ENCODE measurements around the gene CAPN14. TPM values are rescaled to one million over a fixed set of nuclear protein-coding genes. Genes with fewer than 3 reads are reported as not detected.

The CAPN14 gene
- total RNA-seq, 1 donor from 2014 or later, result 3.3 TPM

- H3K36me3 Mint-ChIP-seq (ENCODE audit: low read depth), result peaks cover 33% of the 10 kb centered on the region
- H3K9me3 Mint-ChIP-seq, result no peaks in the 10 kb centered on the region
- no peak overlapping the region for H3K4me3 Mint-ChIP-seq
- intact Hi-C loops (cut with micrococcal nuclease), result loop anchor here (10.0 kb wide), 1 partner anchor 945 kb away; no protein-coding TSS in a partner anchor
- H3K27me3 Mint-ChIP-seq, result no peaks in the 10 kb centered on the region
- peaks cover 62% of the 10 kb centered on the region for H3K4me1 Mint-ChIP-seq
- ChIA-PET POLR2A (interaction anchor here (0.7 to 1.9 kb wide), 3 partner anchors 11 to 20 kb away, joined by 3 to 5 read pairs (median 3); no protein-coding TSS in a partner anchor), CTCF (interaction anchor here (1.0 kb wide), 1 partner anchor 70 kb away, joined by 3 read pairs; no protein-coding TSS in a partner anchor)
- DNase-seq (no peak), ATAC-seq (ENCODE audit: low read depth) (no peak)
- H3K27ac Mint-ChIP-seq, result no peak overlapping the region
- TF ChIP-seq, protein P1, sequence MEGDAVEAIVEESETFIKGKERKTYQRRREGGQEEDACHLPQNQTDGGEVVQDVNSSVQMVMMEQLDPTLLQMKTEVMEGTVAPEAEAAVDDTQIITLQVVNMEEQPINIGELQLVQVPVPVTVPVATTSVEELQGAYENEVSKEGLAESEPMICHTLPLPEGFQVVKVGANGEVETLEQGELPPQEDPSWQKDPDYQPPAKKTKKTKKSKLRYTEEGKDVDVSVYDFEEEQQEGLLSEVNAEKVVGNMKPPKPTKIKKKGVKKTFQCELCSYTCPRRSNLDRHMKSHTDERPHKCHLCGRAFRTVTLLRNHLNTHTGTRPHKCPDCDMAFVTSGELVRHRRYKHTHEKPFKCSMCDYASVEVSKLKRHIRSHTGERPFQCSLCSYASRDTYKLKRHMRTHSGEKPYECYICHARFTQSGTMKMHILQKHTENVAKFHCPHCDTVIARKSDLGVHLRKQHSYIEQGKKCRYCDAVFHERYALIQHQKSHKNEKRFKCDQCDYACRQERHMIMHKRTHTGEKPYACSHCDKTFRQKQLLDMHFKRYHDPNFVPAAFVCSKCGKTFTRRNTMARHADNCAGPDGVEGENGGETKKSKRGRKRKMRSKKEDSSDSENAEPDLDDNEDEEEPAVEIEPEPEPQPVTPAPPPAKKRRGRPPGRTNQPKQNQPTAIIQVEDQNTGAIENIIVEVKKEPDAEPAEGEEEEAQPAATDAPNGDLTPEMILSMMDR (IDR thresholded peaks at IDR 0.05), result no peak
Measured at GRCh38 chr2:31239593-31240177, 22.4 kb upstream of the CAPN14 start.

- H3K4me1 Mint-ChIP-seq, result peaks cover 63% of the 10 kb centered on the region
- H3K4me3 Mint-ChIP-seq, result no peak overlapping the region
- H3K27ac Mint-ChIP-seq, result peak overlapping the region; percentile 24
- CTCF ChIA-PET, result interaction anchor here (1.0 kb wide), 1 partner anchor 69 kb away, joined by 3 read pairs; no protein-coding TSS in a partner anchor
- POLR2A ChIA-PET, result interaction anchor here (0.9 to 1.9 kb wide), 2 partner anchors 14 to 19 kb away, joined by 3 to 5 read pairs; no protein-coding TSS in a partner anchor
- TF ChIP-seq, protein P1 (IDR thresholded peaks at IDR 0.05), result no peak
- ATAC-seq (ENCODE audit: low read depth) (no peak), DNase-seq (no peak)
- H3K9me3 Mint-ChIP-seq, result no peaks in the 10 kb centered on the region
- no peaks in the 10 kb centered on the region for H3K27me3 Mint-ChIP-seq
- intact Hi-C loops (cut with micrococcal nuclease), result loop anchor here (10.0 kb wide), 1 partner anchor 944 kb away; no protein-coding TSS in a partner anchor
- peaks cover 26% of the 10 kb centered on the region for H3K36me3 Mint-ChIP-seq (ENCODE audit: low read depth)
Measured at GRCh38 chr2:31238906-31239592, 21.7 kb upstream of the CAPN14 start.

GRCh38 chr2:31238126-31238905 lies 21.0 kb upstream of the CAPN14 start:
- Mint-ChIP-seq H3K36me3 (ENCODE audit: low read depth) (peaks cover 22% of the 10 kb centered on the region), H3K4me3 (no peak overlapping the region), H3K4me1 (peaks cover 70% of the 10 kb centered on the region), H3K9me3 (no peaks in the 10 kb centered on the region), H3K27ac (peak overlapping the region; percentile 24), H3K27me3 (no peaks in the 10 kb centered on the region)
- intact Hi-C loops (cut with micrococcal nuclease), result loop anchor here (10.0 kb wide), 1 partner anchor 944 kb away; no protein-coding TSS in a partner anchor
- TF ChIP-seq, protein P1 (IDR thresholded peaks at IDR 0.05), result no peak
- ChIA-PET CTCF (no interaction called here), POLR2A (interaction anchor here (0.9 kb wide), 1 partner anchor 15 kb away, joined by 3 read pairs; no protein-coding TSS in a partner anchor)
- DNase-seq (no peak), ATAC-seq (ENCODE audit: low read depth) (no peak)

GRCh38 chr2:31237348-31238017 lies 20.2 kb upstream of the CAPN14 start:
- Mint-ChIP-seq H3K27ac (no peak overlapping the region), H3K27me3 (no peaks in the 10 kb centered on the region), H3K9me3 (no peaks in the 10 kb centered on the region), H3K4me1 (peaks cover 74% of the 10 kb centered on the region), H3K36me3 (ENCODE audit: low read depth) (peaks cover 20% of the 10 kb centered on the region), H3K4me3 (no peak overlapping the region)
- intact Hi-C loops (cut with micrococcal nuclease), result loop anchor here (10.0 kb wide), 1 partner anchor 943 kb away; no protein-coding TSS in a partner anchor
- ATAC-seq (ENCODE audit: low read depth) (no peak), DNase-seq (no peak)
- CTCF ChIA-PET, result interaction anchor here (1.3 kb wide), 1 partner anchor 67 kb away, joined by 4 read pairs; no protein-coding TSS in a partner anchor
- POLR2A ChIA-PET, result interaction anchor here (1.2 to 1.4 kb wide), 2 partner anchors 18 to 23 kb away, joined by 3 read pairs; no protein-coding TSS in a partner anchor
- TF ChIP-seq, protein P1 (IDR thresholded peaks at IDR 0.05), result no peak

Measured in activated B cell treated with CpG ODN at 0.5 μM for 24 hours (primary cell).